Ovary (tissue), 3 donors: ENCODE results near the gene SLC6A9.

Source experiments
- CTCF ChIP-seq, 3 donors: fragments of 450-650 bp in 2 of 3; fragments of 200-600 bp in 1 of 3; IDR thresholded peaks; one replicate each; pipeline versions ENCODE4 v1.5.1 to v1.8.0; 2016 to 2022; ENCODE audit warnings: antibody characterized with exemption in 3 of 3, mild to moderate bottlenecking in 1 of 3
- POLR2A ChIP-seq: fragments of 450-650 bp; IDR thresholded peaks from one replicate; pipeline ENCODE4 v1.6.1; 2017; ENCODE audit warnings: antibody characterized with exemption, mild to moderate bottlenecking, moderate library complexity
- donor health status: DM: no; HTN: no; CAD: no.

DNA sequence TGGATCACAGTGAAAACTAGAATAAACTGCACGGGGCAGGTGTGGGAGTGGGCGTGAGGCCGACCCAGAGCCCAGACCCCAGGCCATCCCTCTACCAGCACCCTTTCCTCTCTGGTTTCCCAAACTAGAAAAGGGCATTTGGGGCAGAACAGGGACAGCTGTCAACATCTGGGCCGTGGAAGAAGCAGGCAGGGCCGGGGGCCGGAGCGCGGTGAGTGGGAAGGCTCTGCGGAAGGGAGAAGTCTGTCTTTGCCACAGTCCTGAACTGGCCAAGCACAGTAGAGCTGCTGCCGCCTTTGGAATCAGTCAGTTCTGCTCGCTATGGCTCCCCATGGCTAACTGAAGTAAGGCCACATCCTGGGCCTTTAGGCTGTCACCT, 33.3 kb downstream of the SLC6A9 start:
- no peak for TF ChIP-seq POLR2A
- TF ChIP-seq CTCF (IDR thresholded peaks at IDR 0.05), result no peak
